ENCODE measurements around the gene NOPCHAP1.
"Not testable (repeated sequence)": the region's sequence is repeated elsewhere in the genome, so short reads cannot be mapped to it uniquely, and the experiment has no call there.

The NOPCHAP1 gene, protein sequence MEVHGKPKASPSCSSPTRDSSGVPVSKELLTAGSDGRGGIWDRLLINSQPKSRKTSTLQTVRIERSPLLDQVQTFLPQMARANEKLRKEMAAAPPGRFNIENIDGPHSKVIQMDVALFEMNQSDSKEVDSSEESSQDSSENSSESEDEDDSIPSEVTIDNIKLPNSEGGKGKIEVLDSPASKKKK

GRCh38 chr12:104986022-104986941 is at the start of gene NOPCHAP1:
TSS of gene NOPCHAP1 (plus strand) at chr12:104986316. CDS start at chr12:104986353, 37 bp downstream.
- peak within 1 kb of the TSS; percentile 87 for H3K9ac ChIP-seq (ENCODE audit: low read depth, low read length)
- H3K36me3 ChIP-seq (ENCODE audit: insufficient read depth, low read depth, low read length), result peaks cover 36% of the 10 kb centered on the region
- H3K27me3 ChIP-seq (ENCODE audit: insufficient read depth, low read length), result no peaks in the 10 kb centered on the region
- peaks cover 6% of the 10 kb centered on the region for H3K4me1 ChIP-seq (ENCODE audit: insufficient read depth, low read length)
- H3K4me3 ChIP-seq (ENCODE audit: low read length), result peak within 1 kb of the TSS; percentile 87
- no peaks in the 10 kb centered on the region for H3K9me3 ChIP-seq (ENCODE audit: insufficient read depth, low read depth, low read length)
- no peak within 1 kb of the TSS for H3K27ac ChIP-seq (ENCODE audit: low read length)

DNA sequence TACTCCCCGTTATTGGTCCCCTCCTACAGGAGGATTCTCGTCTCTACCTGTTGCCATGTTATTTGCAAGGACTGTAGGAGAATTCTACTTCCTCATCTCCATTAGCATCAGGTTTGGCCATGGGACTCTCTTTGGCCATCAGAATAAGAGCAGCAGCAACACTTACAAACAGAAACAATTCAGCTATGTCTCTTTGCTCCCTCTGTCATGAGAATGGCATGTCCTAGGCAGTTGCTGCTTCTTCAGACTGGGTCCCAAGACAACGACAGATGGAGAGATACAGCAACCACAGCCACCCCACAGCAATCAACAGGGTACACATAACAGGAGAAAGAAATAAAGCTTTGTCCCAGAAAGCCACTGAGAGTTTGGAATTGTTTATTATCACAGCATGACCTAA is 47.7 kb upstream of the NOPCHAP1 start:
- no peak overlapping the region for H3K4me3 ChIP-seq (ENCODE audit: low read length)
- H3K27ac ChIP-seq (ENCODE audit: low read length), result no peak overlapping the region
- no peak overlapping the region for H3K9ac ChIP-seq (ENCODE audit: low read depth, low read length)
- peaks cover 7% of the 10 kb centered on the region; the same call in 1 of the 2 replicates for H3K9me3 ChIP-seq (ENCODE audit: insufficient read depth, low read depth, low read length)
- H3K36me3 ChIP-seq (ENCODE audit: insufficient read depth, low read depth, low read length), result no peaks in the 10 kb centered on the region
- H3K4me1 ChIP-seq (ENCODE audit: insufficient read depth, low read length), result no peaks in the 10 kb centered on the region
- H3K27me3 ChIP-seq (ENCODE audit: insufficient read depth, low read length), result no peaks in the 10 kb centered on the region

DNA sequence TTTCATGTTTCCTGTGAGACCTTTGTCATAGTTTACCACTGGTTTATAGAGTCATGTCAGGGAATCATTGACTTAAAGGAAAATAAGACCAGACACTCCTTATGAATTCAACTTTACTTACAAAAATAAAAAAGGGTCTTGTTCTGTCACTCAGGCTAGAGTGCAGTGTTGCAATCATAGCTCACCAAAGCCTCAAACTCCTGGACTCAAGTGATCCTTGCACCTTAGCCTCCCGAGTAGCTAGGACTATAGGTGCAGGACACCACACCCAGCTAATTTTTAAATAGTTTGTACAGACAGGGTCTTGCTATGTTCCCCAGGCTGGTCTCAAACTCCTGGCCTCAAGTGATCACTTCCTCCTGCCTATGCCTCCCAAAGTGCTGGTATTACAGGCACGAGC is 47.0 kb upstream of the NOPCHAP1 start:
- Histone ChIP-seq H3K27ac (ENCODE audit: low read length) (no peak overlapping the region), H3K9ac (ENCODE audit: low read depth, low read length) (no peak overlapping the region), H3K9me3 (ENCODE audit: insufficient read depth, low read depth, low read length) (peaks cover 8% of the 10 kb centered on the region; the same call in 1 of the 2 replicates), H3K4me1 (ENCODE audit: insufficient read depth, low read length) (no peaks in the 10 kb centered on the region), H3K27me3 (ENCODE audit: insufficient read depth, low read length) (no peaks in the 10 kb centered on the region), H3K4me3 (ENCODE audit: low read length) (no peak overlapping the region), H3K36me3 (ENCODE audit: insufficient read depth, low read depth, low read length) (no peaks in the 10 kb centered on the region)

- Histone ChIP-seq H3K9me3 (ENCODE audit: insufficient read depth, low read depth, low read length) (peaks cover 8% of the 10 kb centered on the region; the same call in 1 of the 2 replicates), H3K4me3 (ENCODE audit: low read length) (no peak overlapping the region), H3K27me3 (ENCODE audit: insufficient read depth, low read length) (no peaks in the 10 kb centered on the region), H3K4me1 (ENCODE audit: insufficient read depth, low read length) (no peaks in the 10 kb centered on the region), H3K9ac (ENCODE audit: low read depth, low read length) (no peak overlapping the region), H3K36me3 (ENCODE audit: insufficient read depth, low read depth, low read length) (no peaks in the 10 kb centered on the region), H3K27ac (ENCODE audit: low read length) (no peak overlapping the region)
Measured at GRCh38 chr12:104941454-104941853, 44.7 kb upstream of the NOPCHAP1 start.

DNA sequence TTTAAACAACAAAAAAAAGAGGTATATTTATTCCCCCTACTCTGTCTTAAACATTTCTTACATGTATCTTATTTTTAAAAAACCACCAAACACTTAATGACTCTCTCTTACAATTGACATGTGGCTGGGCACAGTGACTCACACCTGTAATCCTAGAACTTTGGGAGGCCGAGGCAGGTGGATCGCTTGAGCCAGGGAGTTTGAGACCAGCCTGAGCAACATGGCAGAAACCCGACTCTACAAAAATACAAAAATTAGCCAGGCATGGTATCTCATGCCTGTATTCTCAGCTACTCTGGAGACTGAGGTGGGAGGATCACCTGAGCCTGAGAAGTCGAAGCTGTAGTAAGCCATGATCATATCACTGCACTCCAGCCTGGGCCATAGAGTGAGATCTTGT is 44.0 kb upstream of the NOPCHAP1 start:
- no peak overlapping the region for H3K9ac ChIP-seq (ENCODE audit: low read depth, low read length)
- peaks cover 8% of the 10 kb centered on the region; the same call in 1 of the 2 replicates for H3K9me3 ChIP-seq (ENCODE audit: insufficient read depth, low read depth, low read length)
- H3K27ac ChIP-seq (ENCODE audit: low read length), result no peak overlapping the region
- no peaks in the 10 kb centered on the region for H3K27me3 ChIP-seq (ENCODE audit: insufficient read depth, low read length)
- no peak overlapping the region for H3K4me3 ChIP-seq (ENCODE audit: low read length)
- H3K4me1 ChIP-seq (ENCODE audit: insufficient read depth, low read length), result no peaks in the 10 kb centered on the region
- no peaks in the 10 kb centered on the region for H3K36me3 ChIP-seq (ENCODE audit: insufficient read depth, low read depth, low read length)

GRCh38 chr12:104943401-104943800 is 42.7 kb upstream of the NOPCHAP1 start:
- not testable (repeated sequence) for H3K9ac ChIP-seq (ENCODE audit: low read depth, low read length); H3K27ac ChIP-seq (ENCODE audit: low read length); H3K27me3 ChIP-seq (ENCODE audit: insufficient read depth, low read length); H3K4me1 ChIP-seq (ENCODE audit: insufficient read depth, low read length); H3K9me3 ChIP-seq (ENCODE audit: insufficient read depth, low read depth, low read length); H3K4me3 ChIP-seq (ENCODE audit: low read length); H3K36me3 ChIP-seq (ENCODE audit: insufficient read depth, low read depth, low read length)

GRCh38 chr12:104944252-104944651 is 41.9 kb upstream of the NOPCHAP1 start:
- no peak overlapping the region for H3K27ac ChIP-seq (ENCODE audit: low read length)
- H3K9ac ChIP-seq (ENCODE audit: low read depth, low read length), result no peak overlapping the region
- no peaks in the 10 kb centered on the region for H3K36me3 ChIP-seq (ENCODE audit: insufficient read depth, low read depth, low read length)
- no peaks in the 10 kb centered on the region for H3K27me3 ChIP-seq (ENCODE audit: insufficient read depth, low read length)
- peaks cover 8% of the 10 kb centered on the region; the same call in 1 of the 2 replicates for H3K9me3 ChIP-seq (ENCODE audit: insufficient read depth, low read depth, low read length)
- no peak overlapping the region for H3K4me3 ChIP-seq (ENCODE audit: low read length)
- no peaks in the 10 kb centered on the region for H3K4me1 ChIP-seq (ENCODE audit: insufficient read depth, low read length)

DNA sequence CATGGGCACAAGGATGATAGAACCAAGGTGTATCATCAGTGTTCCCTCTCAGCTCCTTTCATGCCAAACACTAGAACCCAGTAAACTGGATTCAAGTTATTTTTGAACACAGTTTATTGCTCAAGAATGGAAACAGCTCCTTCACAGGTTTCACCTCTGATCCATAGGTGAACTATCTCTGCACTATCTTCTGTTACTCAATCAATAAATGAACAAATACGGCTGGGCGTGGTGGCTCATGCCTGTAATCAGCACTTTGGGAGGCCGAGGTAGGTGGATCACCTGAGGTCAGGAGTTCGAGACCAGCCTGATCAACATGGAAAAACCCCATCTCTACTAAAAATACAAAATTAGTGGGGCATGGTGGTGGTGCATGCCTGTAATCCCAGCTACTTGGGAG is 37.4 kb upstream of the NOPCHAP1 start:
- not testable (repeated sequence) for H3K27ac ChIP-seq (ENCODE audit: low read length); H3K27me3 ChIP-seq (ENCODE audit: insufficient read depth, low read length); H3K4me1 ChIP-seq (ENCODE audit: insufficient read depth, low read length); H3K4me3 ChIP-seq (ENCODE audit: low read length); H3K9me3 ChIP-seq (ENCODE audit: insufficient read depth, low read depth, low read length); H3K36me3 ChIP-seq (ENCODE audit: insufficient read depth, low read depth, low read length); H3K9ac ChIP-seq (ENCODE audit: low read depth, low read length)

- H3K27me3 ChIP-seq (ENCODE audit: insufficient read depth, low read length), result peaks cover 18% of the 10 kb centered on the region
- no peak overlapping the region for H3K27ac ChIP-seq (ENCODE audit: low read length)
- H3K9ac ChIP-seq (ENCODE audit: low read depth, low read length), result no peak overlapping the region
- no peaks in the 10 kb centered on the region for H3K9me3 ChIP-seq (ENCODE audit: insufficient read depth, low read depth, low read length)
- H3K36me3 ChIP-seq (ENCODE audit: insufficient read depth, low read depth, low read length), result no peaks in the 10 kb centered on the region
- H3K4me3 ChIP-seq (ENCODE audit: low read length), result no peak overlapping the region
- H3K4me1 ChIP-seq (ENCODE audit: insufficient read depth, low read length), result no peaks in the 10 kb centered on the region
Measured at GRCh38 chr12:104951759-104952509, 34.2 kb upstream of the NOPCHAP1 start.

DNA sequence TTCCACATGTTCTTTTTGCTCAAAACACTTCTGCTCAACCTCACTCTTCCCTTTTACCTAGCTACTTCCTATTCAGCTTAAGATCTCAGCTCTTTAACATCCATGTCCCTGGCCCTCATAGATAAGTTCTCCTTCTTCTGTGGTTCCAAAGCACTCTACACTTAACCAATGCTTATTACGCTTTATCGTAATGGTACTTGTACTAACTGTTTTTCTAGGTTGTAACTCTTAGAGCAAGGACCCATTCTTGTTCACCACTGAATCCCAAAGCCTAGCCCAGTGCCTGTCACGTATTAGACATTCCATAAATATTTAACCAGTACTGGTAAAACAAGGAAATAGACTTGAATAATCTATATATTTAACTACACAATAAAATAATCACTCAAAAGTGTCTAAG is 33.3 kb upstream of the NOPCHAP1 start:
- Histone ChIP-seq H3K9ac (ENCODE audit: low read depth, low read length) (no peak overlapping the region), H3K4me3 (ENCODE audit: low read length) (no peak overlapping the region)

GRCh38 chr12:104953323-104953722 is 32.8 kb upstream of the NOPCHAP1 start:
- H3K36me3 ChIP-seq (ENCODE audit: insufficient read depth, low read depth, low read length), result no peaks in the 10 kb centered on the region
- H3K27ac ChIP-seq (ENCODE audit: low read length), result no peak overlapping the region
- H3K4me1 ChIP-seq (ENCODE audit: insufficient read depth, low read length), result no peaks in the 10 kb centered on the region; the same call in 1 of the 2 replicates
- H3K4me3 ChIP-seq (ENCODE audit: low read length), result no peak overlapping the region
- no peak overlapping the region for H3K9ac ChIP-seq (ENCODE audit: low read depth, low read length)
- peaks cover 25% of the 10 kb centered on the region for H3K27me3 ChIP-seq (ENCODE audit: insufficient read depth, low read length)
- no peaks in the 10 kb centered on the region for H3K9me3 ChIP-seq (ENCODE audit: insufficient read depth, low read depth, low read length)

More for the DNA sequence above, 33.3 kb upstream of the NOPCHAP1 start:
- H3K27me3 ChIP-seq (ENCODE audit: insufficient read depth, low read length), result peaks cover 25% of the 10 kb centered on the region
- H3K27ac ChIP-seq (ENCODE audit: low read length), result no peak overlapping the region
- no peaks in the 10 kb centered on the region; the same call in 1 of the 2 replicates for H3K4me1 ChIP-seq (ENCODE audit: insufficient read depth, low read length)
- H3K36me3 ChIP-seq (ENCODE audit: insufficient read depth, low read depth, low read length), result no peaks in the 10 kb centered on the region
- no peaks in the 10 kb centered on the region for H3K9me3 ChIP-seq (ENCODE audit: insufficient read depth, low read depth, low read length)
